Esophagus squamous epithelium (tissue), 5 donors: ENCODE measurements around the gene SLC26A3. TPM values are rescaled to one million over a fixed set of nuclear protein-coding genes. Genes with fewer than 3 reads are reported as not detected.
A peak's percentile ranks its signal among the peaks of the same experiment; 100 is the strongest.

Source experiments
- DNase-seq: peaks from one replicate; lab custom pipeline; 2025; lab: John Stamatoyannopoulos, UW
- H3K27ac ChIP-seq, 4 donors: fragments of 200-600 bp; sonication (generic); one replicate each; pipeline ENCODE4 v1.5.1; 2016 to 2019; ENCODE audit warnings: mild to moderate bottlenecking in 1 of 4
- H3K27me3 ChIP-seq, 4 donors: fragments of 200-600 bp; sonication (generic); 1 replicate in 3 of 4; 2 replicates in 1 of 4; pipeline versions ENCODE4 v1.5.1 to v1.6.0; 2017 to 2021; ENCODE audit warnings: antibody characterized with exemption in 1 of 4
- H3K36me3 ChIP-seq, 3 donors: fragments of 200-600 bp; sonication (generic); one replicate each; pipeline ENCODE4 v1.5.1; 2016 to 2019
- H3K4me1 ChIP-seq, 3 donors: fragments of 200-600 bp; sonication (generic); one replicate each; pipeline ENCODE4 v1.5.1; 2017 to 2019
- H3K4me3 ChIP-seq, 4 donors: fragments of 200-600 bp; sonication (generic); 1 replicate in 3 of 4; 2 replicates in 1 of 4; pipeline ENCODE4 v1.5.1; 2016 to 2019; ENCODE audit warnings: mild to moderate bottlenecking in 2 of 4, moderate library complexity in 1 of 4
- H3K9me3 ChIP-seq, 3 donors: fragments of 200-600 bp; sonication (generic); one replicate each; pipeline ENCODE4 v1.5.1; 2016 to 2019
- POLR2A ChIP-seq, 4 donors: fragments of 450-650 bp; IDR thresholded peaks; one replicate each; pipeline ENCODE4 v1.6.1; 2017; ENCODE audit warnings: antibody characterized with exemption in 4 of 4, mild to moderate bottlenecking in 4 of 4, moderate library complexity in 3 of 4
- WGBS, 2 donors: methylation state at CpG; one replicate each; pipeline ENCODE4 v1.1.5; 2018; 5-methylcytosine and 5-hydroxymethylcytosine counted together
- intact Hi-C: fragments of 100-400 bp; cut with DNase I; formaldehyde crosslinking; loops from one replicate; pipeline ENCODE4 v1.15.0; 2022
- total RNA-seq, 4 donors: library from RNA; depleted of rRNA; stranded (reverse); fragments of >200 nt; gene quantifications; one replicate each; pipeline ENCODE4 v1.1.0, GENCODE V29; 2016
- TF ChIP-seq, protein P1 (sequence below), 6 experiments: fragments of 450-650 bp in 4 of 6; fragments of 200-600 bp in 2 of 6; sonication (generic) in 2 of 6; IDR thresholded peaks; one replicate each; pipeline ENCODE4 v1.5.1; 2016 to 2019; ENCODE audit warnings: antibody characterized with exemption in 6 of 6, mild to moderate bottlenecking in 4 of 6, moderate library complexity in 4 of 6
- donor health status: DM: yes; HTN: yes; CAD: no.

The SLC26A3 gene
- total RNA-seq, 4 donors from 2014 or later = not detected

DNA sequence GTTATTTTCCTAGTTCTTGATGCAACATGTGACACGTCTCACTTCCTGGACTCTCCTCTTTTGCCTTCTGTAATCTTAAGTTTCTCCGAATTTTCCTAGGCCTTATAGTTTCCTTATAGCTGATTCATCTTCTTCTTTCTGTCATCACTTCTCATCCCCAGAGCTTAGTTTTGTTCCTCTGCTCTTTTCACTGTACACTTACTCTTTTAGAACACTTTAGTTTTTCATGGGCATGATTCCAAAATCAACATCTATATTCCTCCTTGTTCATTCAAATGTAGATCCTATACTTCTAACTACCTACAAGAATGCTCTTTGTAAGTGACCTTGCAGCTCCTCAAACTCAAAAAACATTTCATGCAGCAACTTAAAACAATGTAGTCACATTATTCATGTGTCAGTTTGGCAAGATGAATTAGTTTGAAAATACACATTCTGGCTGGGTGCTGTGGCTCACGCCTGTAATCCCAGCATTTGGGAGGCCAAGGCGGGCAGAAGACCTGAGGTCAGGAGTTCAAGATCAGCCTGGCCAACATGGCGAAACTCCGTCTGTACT, 13.1 kb upstream of the SLC26A3 start:
- intact Hi-C loops = no loop called here
- Histone ChIP-seq H3K4me3 (no peak overlapping the region), H3K27me3 (no peaks in the 10 kb centered on the region), H3K4me1 (peaks cover 0 to 7% (median 0%) of the 10 kb centered on the region in 3 donors), H3K9me3 (no peaks in the 10 kb centered on the region), H3K36me3 (no peaks in the 10 kb centered on the region), H3K27ac (peak overlapping the region in 1 of 4 donors; percentile 9)
- DNase-seq = no peak
- 51 to 70% methylated on average over 6 of the region's 6 CpGs for WGBS, 2 donors
- no peak for TF ChIP-seq POLR2A (IDR thresholded peaks at IDR 0.05)
- TF ChIP-seq, protein P1, sequence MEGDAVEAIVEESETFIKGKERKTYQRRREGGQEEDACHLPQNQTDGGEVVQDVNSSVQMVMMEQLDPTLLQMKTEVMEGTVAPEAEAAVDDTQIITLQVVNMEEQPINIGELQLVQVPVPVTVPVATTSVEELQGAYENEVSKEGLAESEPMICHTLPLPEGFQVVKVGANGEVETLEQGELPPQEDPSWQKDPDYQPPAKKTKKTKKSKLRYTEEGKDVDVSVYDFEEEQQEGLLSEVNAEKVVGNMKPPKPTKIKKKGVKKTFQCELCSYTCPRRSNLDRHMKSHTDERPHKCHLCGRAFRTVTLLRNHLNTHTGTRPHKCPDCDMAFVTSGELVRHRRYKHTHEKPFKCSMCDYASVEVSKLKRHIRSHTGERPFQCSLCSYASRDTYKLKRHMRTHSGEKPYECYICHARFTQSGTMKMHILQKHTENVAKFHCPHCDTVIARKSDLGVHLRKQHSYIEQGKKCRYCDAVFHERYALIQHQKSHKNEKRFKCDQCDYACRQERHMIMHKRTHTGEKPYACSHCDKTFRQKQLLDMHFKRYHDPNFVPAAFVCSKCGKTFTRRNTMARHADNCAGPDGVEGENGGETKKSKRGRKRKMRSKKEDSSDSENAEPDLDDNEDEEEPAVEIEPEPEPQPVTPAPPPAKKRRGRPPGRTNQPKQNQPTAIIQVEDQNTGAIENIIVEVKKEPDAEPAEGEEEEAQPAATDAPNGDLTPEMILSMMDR (IDR thresholded peaks at IDR 0.05) = no peak

DNA sequence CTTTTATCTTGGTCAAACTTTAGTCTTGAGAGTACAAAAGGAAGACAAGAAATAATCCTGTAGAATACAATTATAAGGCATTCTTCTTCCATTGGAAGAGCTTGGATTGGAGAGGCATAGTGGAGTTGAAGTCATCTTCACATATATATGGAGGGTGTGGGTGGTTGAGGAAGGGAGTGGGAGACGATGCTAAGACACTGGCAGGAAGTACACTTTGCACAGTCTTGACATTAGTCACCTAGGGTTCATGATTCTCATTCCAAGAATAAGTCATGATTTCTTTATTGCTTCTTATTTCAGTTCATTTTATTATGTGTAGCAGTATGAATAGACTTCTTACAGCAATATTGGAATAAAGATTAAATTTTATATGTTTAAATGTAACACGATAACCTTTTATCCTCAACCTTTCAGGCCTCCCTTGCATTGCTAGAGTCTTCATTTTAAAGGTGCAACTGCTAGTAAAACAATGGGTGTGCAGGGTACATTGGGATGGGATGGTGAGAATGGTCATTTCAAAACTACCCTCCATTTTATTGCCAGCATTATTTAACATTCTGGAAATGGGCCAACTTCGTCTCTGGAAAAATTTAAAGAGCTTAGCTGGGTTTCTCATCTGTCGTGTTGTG, 12.3 kb upstream of the SLC26A3 start:
- Histone ChIP-seq H3K27me3 (no peaks in the 10 kb centered on the region), H3K4me1 (peaks cover 0 to 7% (median 0%) of the 10 kb centered on the region in 3 donors), H3K4me3 (no peak overlapping the region), H3K9me3 (no peaks in the 10 kb centered on the region), H3K27ac (no peak overlapping the region), H3K36me3 (no peaks in the 10 kb centered on the region)
- intact Hi-C loops = no loop called here
- TF ChIP-seq POLR2A (IDR thresholded peaks at IDR 0.05) = no peak
- TF ChIP-seq, protein P1 (IDR thresholded peaks at IDR 0.05) = no peak
- no peak for DNase-seq
- WGBS, 2 donors = 40 to 42% methylated on average over 4 of the region's 4 CpGs

DNA sequence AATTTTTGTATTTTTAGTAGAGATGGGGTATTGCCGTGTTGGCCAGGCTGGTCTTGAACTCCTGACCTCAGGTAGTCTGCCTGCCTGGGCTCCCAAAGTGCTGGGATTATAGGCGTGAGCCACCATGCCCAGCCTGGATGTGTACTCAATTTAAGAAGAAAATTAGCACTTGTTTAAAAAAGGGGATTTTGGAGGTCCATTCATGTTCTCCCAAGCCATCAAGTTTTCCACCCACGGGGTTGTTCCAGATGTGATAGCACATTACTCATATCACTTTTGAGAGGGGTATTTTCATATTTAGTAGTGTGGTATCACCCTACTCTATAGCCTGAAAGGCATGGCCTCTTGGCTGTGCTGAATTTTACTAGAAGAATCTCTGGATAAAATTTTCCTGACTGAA, 10.5 kb upstream of the SLC26A3 start:
- Histone ChIP-seq H3K9me3 (no peaks in the 10 kb centered on the region), H3K27ac (no peak overlapping the region), H3K4me1 (peaks cover 0 to 7% (median 0%) of the 10 kb centered on the region in 3 donors), H3K4me3 (no peak overlapping the region), H3K27me3 (no peaks in the 10 kb centered on the region), H3K36me3 (no peaks in the 10 kb centered on the region)
- DNase-seq = no peak
- no peak for TF ChIP-seq POLR2A (IDR thresholded peaks at IDR 0.05)
- TF ChIP-seq, protein P1 (IDR thresholded peaks at IDR 0.05) = no peak
- intact Hi-C loops = no loop called here
- 46 to 47% methylated on average over 2 to 3 of the region's 3 CpGs for WGBS, 2 donors

DNA sequence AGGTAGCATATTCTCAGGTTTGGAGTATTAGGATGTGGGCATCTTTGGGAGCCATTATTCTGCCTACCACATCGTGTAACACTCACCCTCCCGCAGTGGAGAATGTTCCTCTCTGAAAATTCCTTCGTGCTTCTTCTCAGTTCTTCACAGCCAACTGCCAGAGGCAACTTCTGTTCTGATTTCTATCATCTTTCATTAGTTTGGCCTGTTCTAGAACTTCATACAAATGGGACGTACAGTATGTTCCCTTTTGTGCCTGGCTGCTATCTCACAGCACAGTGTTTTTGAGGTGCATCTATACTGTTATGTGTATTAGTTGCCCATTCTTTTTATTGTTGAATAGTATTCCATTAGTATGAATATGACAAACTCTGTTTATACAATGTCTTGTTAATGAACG, 8.9 kb upstream of the SLC26A3 start:
- 46 to 55% methylated on average over 5 of the region's 5 CpGs for WGBS, 2 donors
- no peak for DNase-seq
- Histone ChIP-seq H3K36me3 (no peaks in the 10 kb centered on the region), H3K27ac (peak overlapping the region in 2 of 4 donors; percentile 46 to 53), H3K9me3 (no peaks in the 10 kb centered on the region), H3K4me1 (peaks cover 0 to 7% (median 0%) of the 10 kb centered on the region in 3 donors), H3K4me3 (no peak overlapping the region), H3K27me3 (no peaks in the 10 kb centered on the region)
- TF ChIP-seq, protein P1 (IDR thresholded peaks at IDR 0.05) = no peak
- TF ChIP-seq POLR2A (IDR thresholded peaks at IDR 0.05) = no peak
- intact Hi-C loops = no loop called here

DNA sequence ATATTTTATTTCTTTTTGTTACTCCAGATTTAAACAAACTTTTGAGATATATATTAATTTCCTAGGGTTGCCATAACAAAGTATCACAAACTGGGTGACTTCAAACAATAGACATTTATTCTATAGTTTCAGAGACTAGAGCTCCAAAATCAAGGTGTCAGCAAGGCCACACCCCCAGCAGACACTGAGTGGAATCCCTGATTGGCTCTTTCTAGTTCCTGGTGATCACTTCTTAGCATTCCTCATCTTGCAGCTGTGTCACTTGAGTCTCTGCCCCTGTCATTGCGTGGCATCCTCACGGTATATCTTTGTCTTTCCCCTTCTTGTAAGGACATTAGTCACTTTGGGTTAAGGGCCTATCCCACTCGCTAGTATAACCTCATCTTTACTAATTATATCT, 7.6 kb upstream of the SLC26A3 start:
- no peaks in the 10 kb centered on the region for H3K4me1 ChIP-seq
- no peak overlapping the region for H3K27ac ChIP-seq
- H3K9me3 ChIP-seq = no peaks in the 10 kb centered on the region
- no peaks in the 10 kb centered on the region for H3K27me3 ChIP-seq
- no peak for DNase-seq
- H3K4me3 ChIP-seq = no peak overlapping the region
- TF ChIP-seq, protein P1 (IDR thresholded peaks at IDR 0.05) = no peak
- TF ChIP-seq POLR2A (IDR thresholded peaks at IDR 0.05) = no peak
- no peaks in the 10 kb centered on the region for H3K36me3 ChIP-seq
- WGBS, 2 donors = 75 to 86% methylated on average over 3 of the region's 3 CpGs
- intact Hi-C loops = no loop called here
